ENCODE data around the gene GRIN2D. TPM values are rescaled to one million over a fixed set of nuclear protein-coding genes. Genes with fewer than 3 reads are reported as not detected.
"Not testable (repeated sequence)": the region's sequence is repeated elsewhere in the genome, so short reads cannot be mapped to it uniquely, and the experiment has no call there.

GRIN2D gene
- total and polyA plus RNA-seq, 12 donors, result 0.04 to 1.0 (median 0.21) TPM

GRCh38 chr19:48391100-48392005, 2.1 kb upstream of the GRIN2D start, which contains the start of gene KDELR1:
Gene KDELR1 (minus strand): TSS chr19:48391551. CDS start chr19:48391358, 193 bp downstream.
- TF ChIP-seq CTCF (IDR thresholded peaks at IDR 0.05), result peak; percentile 82 to 96 (median 92)
- Histone ChIP-seq H3K9me3 (no peaks in the 10 kb centered on the region), H3K4me3 (peak within 1 kb of the TSS; percentile 71 to 100 (median 95)), H3K27me3 (peaks cover 11 to 41% (median 40%) of the 10 kb centered on the region in 7 donors), H3K36me3 (peaks cover 0 to 32% (median 25%) of the 10 kb centered on the region in 9 donors), H3K27ac (peak within 1 kb of the TSS; percentile 62 to 97 (median 90)), H3K4me1 (peaks cover 0 to 21% (median 14%) of the 10 kb centered on the region in 9 donors)
- DNase-seq, result peak; percentile 78 to 81
- WGBS, 2 donors, result 5 to 6% methylated on average over 38 to 42 of the region's 42 CpGs
- peak; percentile 92 to 97 (median 94) for ATAC-seq
- intact Hi-C loops (cut with DNase I), result loop anchor here in 2 of 10 donors (2.0 kb wide), 2 partner anchors 53 to 77 kb away; partner anchors contain the start of genes CYTH2 (in 1 of the 2) and GRWD1 (in 1 of the 2)

- 55 to 65% methylated on average over 1 of the region's 1 CpG for WGBS, 2 donors
- intact Hi-C loops (cut with DNase I); H3K27ac ChIP-seq; ATAC-seq; DNase-seq; H3K9me3 ChIP-seq: not testable (repeated sequence)
- Histone ChIP-seq H3K4me1 (peaks cover 0 to 22% (median 14%) of the 10 kb centered on the region in 9 donors), H3K4me3 (peak overlapping the region in 1 of 10 donors; percentile 100), H3K27me3 (peaks cover 17 to 48% (median 46%) of the 10 kb centered on the region in 7 donors), H3K36me3 (peaks cover 0 to 26% (median 21%) of the 10 kb centered on the region in 9 donors)
Observed at GRCh38 chr19:48392006-48392344, 1.5 kb upstream of the GRIN2D start.

- no peak for DNase-seq
- H3K9me3 ChIP-seq, result no peaks in the 10 kb centered on the region
- ATAC-seq, result no peak
- peak overlapping the region in 1 of 10 donors; percentile 27 for H3K4me3 ChIP-seq
- H3K27me3 ChIP-seq, result peaks cover 25 to 58% (median 56%) of the 10 kb centered on the region in 7 donors
- WGBS, 2 donors, result 84% methylated on average over 14 to 15 of the region's 15 CpGs
- TF ChIP-seq CTCF (IDR thresholded peaks at IDR 0.05), result no peak
- intact Hi-C loops (cut with DNase I), result no loop called here
- H3K4me1 ChIP-seq, result peaks cover 0 to 30% (median 18%) of the 10 kb centered on the region in 9 donors
- H3K27ac ChIP-seq, result no peak overlapping the region
- H3K36me3 ChIP-seq, result peaks cover 0 to 15% (median 12%) of the 10 kb centered on the region in 9 donors
Observed at GRCh38 chr19:48392860-48393558, 459 bp upstream of the GRIN2D start.

- Histone ChIP-seq H3K4me3 (no peak overlapping the region), H3K9me3 (no peaks in the 10 kb centered on the region), H3K27ac (no peak overlapping the region), H3K4me1 (peaks cover 0 to 32% (median 18%) of the 10 kb centered on the region in 9 donors), H3K36me3 (peaks cover 0 to under 1% (median 0%) of the 10 kb centered on the region in 9 donors), H3K27me3 (peaks cover 25 to 70% (median 59%) of the 10 kb centered on the region in 7 donors)
- 4 to 6% methylated on average over 38 of the region's 38 CpGs for WGBS, 2 donors
- intact Hi-C loops (cut with DNase I), result no loop called here
- DNase-seq, result no peak
- no peak for TF ChIP-seq CTCF (IDR thresholded peaks at IDR 0.05)
- no peak for ATAC-seq
Observed at GRCh38 chr19:48394331-48395169, 1.1 kb downstream of the GRIN2D start.
